HFFc6 (cell line): ENCODE results near the gene TMEM54. TPM values are rescaled to one million over a fixed set of nuclear protein-coding genes. Genes with fewer than 3 reads are reported as not detected.
A peak's percentile ranks its signal among the peaks of the same experiment; 100 is the strongest.

Experiments used
- DNase-seq: peaks from one replicate; pipeline ENCODE4 v3.0.0-alpha.2; 2018
- H3K27ac Mint-ChIP-seq: 2 replicates; pipeline ENCODE4 v1.8.0; 2020; ENCODE audit warnings: mild to moderate bottlenecking, mixed read lengths
- H3K27me3 Mint-ChIP-seq: 2 replicates; pipeline ENCODE4 v1.8.0; 2021; ENCODE audit warnings: mild to moderate bottlenecking, moderate library complexity, mixed read lengths; ENCODE audit not compliant: insufficient read depth
- H3K36me3 Mint-ChIP-seq: 2 replicates; pipeline ENCODE4 v1.8.0; 2021; ENCODE audit warnings: low read depth, mixed read lengths
- H3K4me1 Mint-ChIP-seq: 2 replicates; pipeline ENCODE4 v1.8.0; 2020; ENCODE audit warnings: low read depth, mixed read lengths
- H3K4me3 Mint-ChIP-seq: 2 replicates; pipeline ENCODE4 v1.8.0; 2020; ENCODE audit warnings: mild to moderate bottlenecking, moderate library complexity, mixed read lengths
- H3K9me3 Mint-ChIP-seq: 2 replicates; pipeline ENCODE4 v1.8.0; 2020; ENCODE audit warnings: mild to moderate bottlenecking, mixed read lengths
- CTCF ChIP-seq: fragments of 200-600 bp; sonication (generic); IDR thresholded peaks from 2 replicates; pipeline ENCODE4 v1.5.0; 2021; ENCODE audit warnings: antibody characterized with exemption, mild to moderate bottlenecking
- long read RNA-seq: library from polyadenylated mRNA; unstranded; transcript quantifications from one replicate; pipeline ENCODE4 v2.0.0, GENCODE V29; 2019
- total RNA-seq, 6 experiments: library from RNA; stranded (reverse); fragmentation: NEBNext Ultra II Directional; extraction: Animal tissue kit (Norgen Biotek cat#: 25700); gene quantifications; 2 replicates in 1 of 6; 3 replicates in 5 of 6; pipeline ENCODE4 v1.2.3, GENCODE V29; 2021

The TMEM54 gene
- 10 to 100 TPM; 23.4 to 31.4 (median 25.8) TPM for total RNA-seq
- long read RNA-seq, transcript TMEM54-202 (6 exons, 999 nt), result major isoform, 8 of 8 reads
- long read RNA-seq, partial matches to known transcripts, result 0 of 8 reads
- long read RNA-seq, other reads (novel, unspliced or antisense), result 0 of 8 reads

GRCh38 chr1:32900956-32901822 is at the start of gene TMEM54:
TMEM54 (minus strand) TSS chr1:32901389; CDS start chr1:32901238, 151 bp downstream.
- no peak for DNase-seq
- no peak for TF ChIP-seq CTCF
- peak within 1 kb of the TSS; percentile 85 for H3K4me3 Mint-ChIP-seq
- no peaks in the 10 kb centered on the region for H3K36me3 Mint-ChIP-seq
- H3K27me3 Mint-ChIP-seq, result peaks cover 4% of the 10 kb centered on the region
- peaks cover 8% of the 10 kb centered on the region; the same call in 1 of the 2 replicates for H3K4me1 Mint-ChIP-seq
- peak within 1 kb of the TSS; percentile 51 for H3K27ac Mint-ChIP-seq
- H3K9me3 Mint-ChIP-seq, result no peaks in the 10 kb centered on the region

GRCh38 chr1:32949519-32949918 is 48.3 kb upstream of the TMEM54 start:
- H3K4me1 Mint-ChIP-seq, result peaks cover 29% of the 10 kb centered on the region
- H3K27ac Mint-ChIP-seq, result no peak overlapping the region
- no peak overlapping the region for H3K4me3 Mint-ChIP-seq
- H3K27me3 Mint-ChIP-seq, result no peaks in the 10 kb centered on the region
- H3K36me3 Mint-ChIP-seq, result peaks cover 5% of the 10 kb centered on the region
- no peak for TF ChIP-seq CTCF
- DNase-seq, result no peak
- H3K9me3 Mint-ChIP-seq, result no peaks in the 10 kb centered on the region

GRCh38 chr1:32948905-32949304 is 47.7 kb upstream of the TMEM54 start:
- Mint-ChIP-seq H3K4me1 (peaks cover 27% of the 10 kb centered on the region), H3K27ac (0 out of 2 replicates have a peak overlapping the region, but pooled peaks have one; percentile 8)

GRCh38 chr1:32948390-32948722 is 47.2 kb upstream of the TMEM54 start:
- Mint-ChIP-seq H3K27me3 (no peaks in the 10 kb centered on the region), H3K36me3 (peaks cover 14% of the 10 kb centered on the region), H3K4me1 (peaks cover 22% of the 10 kb centered on the region), H3K27ac (no peak overlapping the region), H3K9me3 (no peaks in the 10 kb centered on the region), H3K4me3 (no peak overlapping the region)
- no peak for TF ChIP-seq CTCF
- no peak for DNase-seq

More at GRCh38 chr1:32948905-32949304, 47.7 kb upstream of the TMEM54 start:
- H3K4me3 Mint-ChIP-seq, result no peak overlapping the region
- H3K36me3 Mint-ChIP-seq, result peaks cover 11% of the 10 kb centered on the region
- H3K9me3 Mint-ChIP-seq, result no peaks in the 10 kb centered on the region
- no peaks in the 10 kb centered on the region for H3K27me3 Mint-ChIP-seq
- no peak for TF ChIP-seq CTCF
- DNase-seq, result no peak

GRCh38 chr1:32947669-32948389 is 46.6 kb upstream of the TMEM54 start:
- no peaks in the 10 kb centered on the region for H3K27me3 Mint-ChIP-seq
- H3K4me1 Mint-ChIP-seq, result peaks cover 17% of the 10 kb centered on the region
- H3K9me3 Mint-ChIP-seq, result no peaks in the 10 kb centered on the region
- no peak overlapping the region for H3K27ac Mint-ChIP-seq
- no peak for DNase-seq
- no peak for TF ChIP-seq CTCF
- H3K4me3 Mint-ChIP-seq, result no peak overlapping the region
- H3K36me3 Mint-ChIP-seq, result peaks cover 14% of the 10 kb centered on the region
